GM19372 (cell line): ENCODE data around the gene REC8.

Source experiments
- ATAC-seq: cut with Tn5 transposase; IDR thresholded peaks from one replicate; pipeline ENCODE4 v1.9.1; 2021; ENCODE audit warnings: mild to moderate bottlenecking, low read depth, moderate library complexity; ENCODE audit not compliant: unreplicated experiment

Gene REC8

GRCh38 chr14:24157331-24157730 is 14.5 kb upstream of the REC8 start:
- ATAC-seq: no peak

- no peak for ATAC-seq
Measured at GRCh38 chr14:24159777-24160498, 11.9 kb upstream of the REC8 start.

DNA sequence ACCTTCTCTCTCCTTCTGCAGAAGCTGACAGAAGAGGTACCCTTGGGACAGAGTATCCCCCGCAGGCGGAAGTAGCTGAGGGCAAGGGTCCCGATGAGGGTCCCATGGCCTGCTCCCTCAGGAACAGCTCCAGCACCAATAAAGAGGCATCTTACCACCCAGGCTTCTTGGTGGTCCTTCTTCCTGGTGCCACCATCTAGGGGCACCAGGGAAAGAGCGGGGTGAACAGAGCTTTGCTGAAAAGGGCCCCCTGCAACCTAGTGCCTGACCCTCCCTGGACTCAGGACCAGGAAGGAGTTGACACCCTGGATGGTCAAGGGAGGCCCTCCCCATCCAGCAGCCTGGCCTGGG is 11.4 kb upstream of the REC8 start:
- no peak for ATAC-seq

- peak; percentile 79 for ATAC-seq
Measured at GRCh38 chr14:24160850-24161804, 10.8 kb upstream of the REC8 start, which contains the start of gene IRF9. Gene IRF9, plus strand, starts transcription at chr14:24161265. Its CDS starts 880 bp downstream, at chr14:24162145.

DNA sequence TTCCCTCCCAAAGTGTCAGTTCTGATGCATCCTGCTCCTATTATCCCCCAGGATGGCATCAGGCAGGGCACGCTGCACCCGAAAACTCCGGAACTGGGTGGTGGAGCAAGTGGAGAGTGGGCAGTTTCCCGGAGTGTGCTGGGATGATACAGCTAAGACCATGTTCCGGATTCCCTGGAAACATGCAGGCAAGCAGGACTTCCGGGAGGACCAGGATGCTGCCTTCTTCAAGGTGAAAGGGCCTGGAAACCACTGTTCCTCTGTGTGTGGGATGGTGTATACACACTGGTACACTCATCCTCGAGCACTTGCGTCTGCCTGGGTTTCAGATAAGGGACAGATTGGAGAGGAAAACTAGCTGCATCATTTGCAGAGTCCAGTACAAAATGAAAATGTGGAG is 9.8 kb upstream of the REC8 start:
- no peak for ATAC-seq

DNA sequence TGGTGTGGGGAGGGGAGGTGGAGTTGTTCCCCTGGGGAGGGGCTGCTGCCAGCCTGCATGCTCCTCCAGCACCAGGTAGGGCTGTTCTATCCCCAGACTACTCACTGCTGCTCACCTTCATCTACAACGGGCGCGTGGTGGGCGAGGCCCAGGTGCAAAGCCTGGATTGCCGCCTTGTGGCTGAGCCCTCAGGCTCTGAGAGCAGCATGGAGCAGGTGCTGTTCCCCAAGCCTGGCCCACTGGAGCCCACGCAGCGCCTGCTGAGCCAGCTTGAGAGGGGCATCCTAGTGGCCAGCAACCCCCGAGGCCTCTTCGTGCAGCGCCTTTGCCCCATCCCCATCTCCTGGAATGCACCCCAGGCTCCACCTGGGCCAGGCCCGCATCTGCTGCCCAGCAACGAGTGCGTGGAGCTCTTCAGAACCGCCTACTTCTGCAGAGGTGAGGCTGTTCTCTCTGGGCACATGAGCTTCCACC is 7.3 kb upstream of the REC8 start:
- no peak for ATAC-seq

DNA sequence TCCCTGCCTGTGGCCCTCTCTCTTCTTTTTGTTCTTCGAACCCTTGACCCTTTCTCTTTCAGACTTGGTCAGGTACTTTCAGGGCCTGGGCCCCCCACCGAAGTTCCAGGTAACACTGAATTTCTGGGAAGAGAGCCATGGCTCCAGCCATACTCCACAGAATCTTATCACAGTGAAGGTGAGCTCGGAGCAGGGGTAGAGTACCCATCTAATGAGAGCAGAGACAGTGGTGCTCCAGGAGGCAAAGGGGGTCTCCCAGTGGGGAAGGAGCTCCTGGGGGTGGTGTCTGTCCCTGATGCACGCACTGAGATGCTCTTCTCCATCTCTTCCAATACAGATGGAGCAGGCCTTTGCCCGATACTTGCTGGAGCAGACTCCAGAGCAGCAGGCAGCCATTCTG is 6.1 kb upstream of the REC8 start:
- ATAC-seq: no peak

DNA sequence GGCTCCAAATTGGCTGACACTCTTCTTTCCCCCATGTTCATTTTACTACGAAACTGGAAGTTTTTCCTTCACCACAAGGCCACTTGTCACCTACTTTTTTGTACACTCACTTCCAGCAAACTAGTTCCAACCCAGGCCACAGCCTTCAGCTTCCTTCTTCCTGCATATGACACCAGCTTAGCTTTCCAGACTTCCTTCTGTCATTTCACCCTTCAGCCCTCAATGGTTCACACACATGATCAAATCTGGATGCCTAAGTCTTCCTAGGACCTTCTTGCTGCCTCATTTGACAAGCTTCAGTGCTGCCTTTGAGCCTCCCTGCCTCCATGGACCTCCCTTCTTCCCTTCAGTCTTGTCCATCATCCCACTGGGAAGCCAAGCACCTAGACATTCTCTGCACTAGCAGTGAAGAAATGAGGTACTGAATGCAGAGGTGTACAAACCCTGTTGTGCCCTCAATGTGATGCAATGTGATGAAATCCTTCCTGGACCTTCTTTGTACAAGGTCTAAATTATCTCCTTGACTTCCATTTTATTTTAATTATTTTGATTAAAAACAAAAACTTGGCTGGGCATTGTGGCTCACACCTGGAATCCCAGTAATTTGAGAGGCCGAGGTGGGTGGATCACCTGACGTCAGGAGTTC is 4.3 kb upstream of the REC8 start:
- no peak for ATAC-seq

DNA sequence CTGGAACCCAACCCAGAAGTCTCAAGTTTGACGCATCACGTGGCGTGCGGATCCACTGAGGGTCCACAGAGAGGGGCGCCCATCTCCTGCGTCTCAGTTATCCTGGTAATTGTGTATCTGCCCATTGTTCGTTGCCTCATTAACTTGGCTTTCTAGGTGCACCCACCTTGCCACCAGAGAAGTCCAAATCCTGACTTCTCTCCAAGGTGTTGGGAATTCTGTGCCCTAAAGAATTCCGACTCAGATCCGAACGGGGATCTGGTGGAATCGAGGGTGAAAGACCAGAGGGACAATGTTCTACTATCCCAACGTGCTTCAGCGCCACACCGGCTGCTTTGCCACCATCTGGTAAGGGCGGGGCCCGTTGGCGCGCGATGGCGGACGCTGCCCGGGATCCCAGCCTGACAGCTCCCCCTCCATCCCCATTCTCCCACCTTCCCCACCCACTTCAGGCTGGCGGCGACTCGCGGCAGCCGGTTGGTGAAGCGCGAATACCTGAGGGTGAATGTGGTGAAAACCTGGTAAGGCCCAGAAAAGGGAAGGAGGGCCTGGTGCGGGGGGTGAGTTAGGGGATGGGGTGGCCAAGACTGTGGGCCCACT is 481 bp downstream of the REC8 start:
- peak; percentile 17 for ATAC-seq

DNA sequence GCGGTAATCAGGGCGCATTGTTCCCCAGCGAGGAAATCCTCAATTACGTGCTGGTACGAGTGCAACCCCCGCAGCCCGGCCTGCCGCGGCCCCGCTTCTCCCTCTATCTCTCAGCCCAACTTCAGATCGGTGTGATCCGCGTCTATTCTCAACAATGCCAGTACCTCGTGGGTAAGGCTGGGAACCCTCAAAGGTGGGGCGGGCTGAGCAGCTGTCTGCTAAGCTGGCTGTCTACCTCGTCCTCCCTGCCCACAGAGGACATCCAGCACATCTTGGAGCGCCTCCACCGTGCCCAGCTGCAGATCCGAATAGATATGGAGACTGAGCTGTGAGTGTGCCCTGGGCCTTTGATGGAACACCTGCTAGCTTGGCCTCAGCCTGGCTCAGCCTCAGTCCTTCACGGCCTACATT is 996 bp downstream of the REC8 start:
- ATAC-seq: no peak

GRCh38 chr14:24176599-24176998 is 4.7 kb downstream of the REC8 start:
- no peak for ATAC-seq

DNA sequence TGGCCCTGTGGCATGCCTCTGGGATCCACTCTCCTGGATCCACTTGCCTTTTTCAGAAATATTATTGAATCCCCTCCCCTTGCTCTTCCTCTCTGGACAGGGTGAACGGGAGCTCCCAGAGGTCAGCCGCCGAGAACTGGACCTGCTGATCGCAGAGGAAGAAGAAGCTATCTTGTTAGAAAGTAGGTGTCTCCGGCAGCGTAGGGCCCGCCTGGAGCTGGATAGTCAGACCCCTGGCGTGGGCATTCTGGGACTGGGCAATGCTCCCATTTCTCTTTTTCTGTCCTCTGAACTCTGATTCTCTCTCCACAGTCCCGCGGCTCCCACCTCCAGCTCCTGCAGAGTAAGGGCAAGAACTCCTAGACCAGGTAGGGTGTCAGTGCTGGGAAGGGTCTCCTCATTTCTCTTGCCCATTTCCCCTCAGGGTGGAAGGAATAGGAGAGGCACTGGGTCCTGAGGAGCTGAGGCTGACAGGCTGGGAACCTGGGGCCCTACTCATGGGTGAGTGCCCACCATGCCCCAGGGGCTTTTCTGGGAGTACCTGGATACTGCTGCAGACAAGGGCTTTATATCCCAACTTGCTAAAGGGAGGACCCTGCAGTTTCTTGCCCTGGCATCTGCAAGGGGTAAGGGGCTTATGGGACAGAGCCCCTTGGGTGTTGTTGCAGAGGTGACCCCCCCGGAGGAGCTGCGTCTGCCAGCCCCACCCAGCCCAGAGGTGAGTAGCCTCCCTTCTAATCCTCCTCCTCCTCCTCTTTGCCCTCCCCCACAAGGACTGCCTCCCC is 5.4 kb downstream of the REC8 start:
- ATAC-seq: no peak

- ATAC-seq: no peak
Measured at GRCh38 chr14:24177891-24178290, 6.0 kb downstream of the REC8 start.

- ATAC-seq: no peak
Measured at GRCh38 chr14:24178399-24179178, 6.7 kb downstream of the REC8 start.

DNA sequence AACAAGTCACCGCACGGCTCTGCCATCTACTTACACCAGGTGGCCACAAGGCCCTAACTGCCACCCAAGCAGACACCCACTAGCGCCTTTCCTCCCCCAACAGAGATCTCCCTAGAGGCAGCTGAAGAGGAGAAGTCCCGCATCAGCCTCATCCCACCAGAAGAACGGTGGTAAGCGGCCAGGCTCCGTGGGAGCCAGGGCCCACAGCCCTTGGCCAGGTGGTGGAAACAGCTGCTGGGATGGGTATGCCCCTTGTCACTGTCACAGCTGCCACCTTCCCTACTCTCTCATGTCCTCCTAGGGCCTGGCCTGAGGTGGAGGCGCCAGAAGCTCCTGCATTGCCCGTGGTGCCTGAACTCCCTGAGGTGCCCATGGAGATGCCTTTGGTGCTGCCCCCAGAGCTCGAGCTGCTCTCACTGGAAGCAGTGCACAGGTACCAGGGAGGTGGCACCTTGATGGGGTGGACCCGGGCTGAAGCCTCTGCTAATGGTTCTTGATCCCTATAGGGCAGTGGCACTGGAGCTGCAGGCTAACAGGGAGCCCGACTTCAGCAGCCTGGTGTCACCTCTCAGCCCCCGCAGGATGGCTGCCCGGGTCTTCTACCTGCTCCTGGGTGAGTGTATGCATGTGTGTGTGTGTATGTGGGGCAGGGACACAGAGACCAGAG is 7.5 kb downstream of the REC8 start:
- ATAC-seq: no peak

GRCh38 chr14:24179961-24180796 is 8.3 kb downstream of the REC8 start:
- ATAC-seq: no peak

DNA sequence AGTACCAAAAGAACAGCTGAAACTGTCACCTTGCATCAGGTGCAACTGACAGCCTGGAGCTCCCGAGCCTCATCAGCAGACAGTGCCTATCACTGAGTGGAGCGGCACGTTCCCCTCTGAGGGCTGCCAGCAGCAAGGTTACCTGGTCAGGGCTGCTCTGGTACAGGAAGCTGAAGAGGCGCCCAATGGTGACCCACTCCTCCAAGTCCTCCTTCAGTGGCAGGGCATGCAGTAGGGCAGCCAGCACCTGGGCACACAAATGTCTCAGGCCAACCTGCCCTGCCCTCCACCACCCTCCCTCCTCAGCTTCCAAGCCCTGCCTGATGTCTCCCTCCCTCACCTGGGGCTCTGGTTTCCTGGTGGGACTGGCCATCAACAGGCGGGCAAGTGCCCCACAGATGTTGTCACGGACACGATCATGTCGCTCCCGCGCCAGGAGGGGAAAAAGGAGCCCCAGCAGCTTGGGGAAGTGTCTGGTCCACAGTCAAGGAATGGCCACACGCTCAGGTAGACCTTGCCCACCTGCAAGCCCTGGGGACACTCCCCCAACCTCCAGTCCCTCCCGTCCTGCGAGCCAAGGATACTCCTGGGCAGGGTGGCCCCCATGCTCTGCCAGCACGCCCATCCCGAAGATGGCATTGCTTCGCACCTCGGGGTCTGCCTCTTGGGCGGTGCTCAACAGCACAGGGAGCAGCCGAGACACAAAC is 9.6 kb downstream of the REC8 start:
- no peak for ATAC-seq
